ENCODE results near the gene CPLX1. TPM values are rescaled to one million over a fixed set of nuclear protein-coding genes. Genes with fewer than 3 reads are reported as not detected.
A peak's percentile ranks its signal among the peaks of the same experiment; 100 is the strongest.

The CPLX1 gene
- total RNA-seq, 8 experiments from 2014 or later, result 1.8 to 15.1 (median 5.4) TPM

DNA sequence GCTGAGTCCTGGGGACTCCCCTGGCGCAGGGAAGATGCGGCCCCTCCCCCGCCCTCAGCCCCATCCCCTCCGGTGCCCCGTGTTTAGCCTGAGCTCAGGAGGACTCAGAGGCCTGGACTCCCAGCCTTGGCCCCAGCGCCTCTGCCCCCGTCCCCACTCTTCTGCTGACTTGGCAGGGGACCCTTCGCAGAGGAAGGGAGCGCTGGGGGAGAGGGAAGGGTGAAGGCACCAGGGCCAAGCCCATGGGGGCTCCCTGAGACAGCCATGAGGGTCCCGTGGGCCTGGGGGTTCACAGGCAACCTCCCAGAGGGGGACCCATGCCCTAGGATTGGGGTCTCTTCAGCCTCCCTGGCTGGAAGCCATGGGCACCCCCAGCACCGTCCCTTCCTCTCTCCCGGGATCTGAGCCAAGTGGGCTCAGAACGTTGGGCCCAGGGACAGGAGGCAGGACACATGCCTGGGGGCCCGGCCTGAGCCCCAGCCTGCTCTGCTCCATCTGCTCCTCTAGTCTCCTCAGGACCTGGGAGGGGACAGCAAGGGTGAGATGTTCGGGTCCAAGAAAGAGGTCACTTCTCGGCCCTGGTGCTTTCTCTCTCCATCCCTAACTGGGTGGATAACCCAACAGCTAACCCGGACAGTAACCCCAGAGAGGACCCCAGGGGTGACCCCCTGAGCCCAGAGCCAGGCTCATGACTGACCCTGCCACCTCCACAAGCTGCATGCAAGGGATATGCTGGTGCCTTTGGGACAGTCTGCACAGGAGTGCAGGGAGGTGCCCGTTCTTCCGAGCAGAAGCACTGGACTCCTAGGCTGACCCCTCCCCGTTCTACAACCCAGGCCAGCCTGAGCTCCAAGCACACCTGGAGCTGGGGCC lies 1.5 kb upstream of the CPLX1 start:
- Histone ChIP-seq H3K27ac (peak overlapping the region in 1 of 2 donors; percentile 78), H3K4me3 (peak overlapping the region in 4 of 5 donors; percentile 30 to 41 (median 37)), H3K4me1 (replicated peaks in 1 of 2) (peaks cover 14 to 36% of the 10 kb centered on the region in 2 donors)
- ATAC-seq (replicated peaks in 6 of 8), result peak in 5 of 8 experiments; percentile 24 to 72 (median 59)
- 0 to 83% (median 68%) methylated on average over 1 to 3 of the region's 20 CpGs; no CpG with 5 or more reads in 6 of the 10 experiments for WGBS, 10 experiments
- in situ Hi-C loops (cut with MboI; ENCODE audit: low pct_unique_long_range_greater_than_20kb in 2 of 9, low sequenced_read_pairs in 9 of 9, unreplicated experiment in 9 of 9), result no loop called here

DNA sequence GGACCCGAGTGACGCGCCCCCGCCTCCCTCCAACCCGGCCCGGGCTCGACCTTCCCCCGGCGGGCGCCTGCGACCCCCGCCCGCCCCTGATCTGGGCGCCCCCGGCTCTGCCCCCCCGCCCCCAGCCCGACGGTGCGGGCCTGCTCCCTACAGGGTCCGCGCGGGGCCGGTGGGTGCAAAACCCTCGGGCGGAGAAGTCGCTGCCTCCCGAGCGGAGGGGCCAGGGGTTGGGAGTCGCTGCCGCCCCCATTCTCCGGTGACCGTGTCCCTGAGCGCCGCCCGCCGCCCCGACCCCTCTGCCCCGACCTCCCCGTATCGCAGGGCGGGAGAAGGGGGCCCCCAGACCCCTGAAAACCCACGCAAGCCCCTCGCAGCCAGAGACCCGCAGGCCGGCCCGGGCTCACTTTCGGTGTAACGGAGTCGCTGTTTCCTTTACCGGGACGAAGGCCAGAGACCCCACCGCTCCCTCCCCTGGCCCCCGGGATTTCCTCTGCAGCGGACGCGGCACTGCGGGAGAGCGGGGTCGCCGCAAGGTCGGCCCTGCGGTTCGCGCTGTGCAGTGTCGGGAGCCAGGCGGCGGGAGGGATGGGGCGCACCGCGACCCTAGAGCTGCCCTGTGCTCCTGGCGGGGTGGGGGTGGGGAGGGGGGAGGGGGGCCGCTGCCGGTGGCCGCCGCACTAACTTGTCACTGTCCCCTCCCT lies 729 bp upstream of the CPLX1 start:
- Histone ChIP-seq H3K4me3 (peak overlapping the region; percentile 30 to 41 (median 35)), H3K27ac (peak overlapping the region; percentile 31 to 81), H3K4me1 (replicated peaks in 1 of 2) (peaks cover 14 to 36% of the 10 kb centered on the region in 2 donors)
- in situ Hi-C loops (cut with MboI; ENCODE audit: low pct_unique_long_range_greater_than_20kb in 2 of 9, low sequenced_read_pairs in 9 of 9, unreplicated experiment in 9 of 9), result no loop called here
- 0% methylated on average over 9 of the region's 75 CpGs; no CpG with 5 or more reads in 9 of the 10 experiments for WGBS, 10 experiments
- peak in 5 of 8 experiments; percentile 45 to 76 (median 68) for ATAC-seq (replicated peaks in 6 of 8)

DNA sequence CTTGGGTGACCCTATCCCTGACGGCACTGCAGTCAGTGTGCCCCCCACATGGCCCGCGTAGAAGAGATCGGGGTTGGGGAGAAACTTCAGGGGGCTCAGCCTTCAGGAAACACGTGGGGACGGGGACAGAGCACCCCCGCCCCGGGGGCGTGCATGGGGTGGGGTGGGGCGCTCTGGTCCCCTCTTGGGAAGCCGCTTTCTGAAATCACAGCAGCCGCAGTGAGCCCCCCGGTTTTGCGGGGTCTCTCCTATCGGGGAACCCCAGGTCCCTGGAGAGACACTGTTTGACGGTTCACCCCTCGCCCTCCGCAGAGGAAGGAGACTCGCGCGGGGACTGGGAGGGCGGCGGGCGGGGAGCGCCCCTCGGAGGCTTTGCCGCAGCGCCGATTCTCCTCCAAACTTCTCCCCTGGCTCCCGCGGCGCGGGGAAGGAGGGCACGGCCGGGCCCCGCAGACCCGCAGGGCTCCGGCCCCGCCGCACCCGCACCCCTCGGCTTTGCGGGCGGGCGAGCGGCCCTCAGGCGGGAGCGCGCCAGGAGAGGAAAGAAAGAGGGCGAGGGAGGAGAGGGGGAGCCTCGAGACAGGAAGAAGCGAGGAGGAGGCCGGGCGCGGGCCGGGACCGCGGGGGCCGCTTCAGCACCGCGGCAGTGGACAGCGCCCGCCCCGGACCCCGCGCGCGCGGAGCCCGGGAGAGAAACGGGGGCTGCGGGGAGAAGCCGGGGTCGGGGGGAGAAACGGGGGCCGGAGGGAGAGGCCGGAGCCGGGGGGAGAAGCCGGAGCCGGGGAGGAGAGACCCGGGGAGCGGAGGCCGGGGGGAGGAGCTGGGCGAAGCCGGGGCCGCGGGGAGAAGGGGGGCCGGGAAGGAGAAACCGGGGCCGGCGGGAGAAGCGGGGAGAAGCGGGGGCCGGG lies 612 bp downstream of the CPLX1 start:
- Histone ChIP-seq H3K27ac (peak overlapping the region; percentile 49 to 53), H3K4me3 (peak overlapping the region; percentile 44 to 73 (median 63)), H3K4me1 (replicated peaks in 1 of 2) (peaks cover 13 to 35% of the 10 kb centered on the region in 2 donors)
- 5% methylated on average over 12 of the region's 94 CpGs; no CpG with 5 or more reads in 9 of the 10 experiments for WGBS, 10 experiments
- in situ Hi-C loops (cut with MboI; ENCODE audit: low pct_unique_long_range_greater_than_20kb in 2 of 9, low sequenced_read_pairs in 9 of 9, unreplicated experiment in 9 of 9), result no loop called here
- peak; percentile 15 to 72 (median 38) for ATAC-seq (replicated peaks in 6 of 8)

DNA sequence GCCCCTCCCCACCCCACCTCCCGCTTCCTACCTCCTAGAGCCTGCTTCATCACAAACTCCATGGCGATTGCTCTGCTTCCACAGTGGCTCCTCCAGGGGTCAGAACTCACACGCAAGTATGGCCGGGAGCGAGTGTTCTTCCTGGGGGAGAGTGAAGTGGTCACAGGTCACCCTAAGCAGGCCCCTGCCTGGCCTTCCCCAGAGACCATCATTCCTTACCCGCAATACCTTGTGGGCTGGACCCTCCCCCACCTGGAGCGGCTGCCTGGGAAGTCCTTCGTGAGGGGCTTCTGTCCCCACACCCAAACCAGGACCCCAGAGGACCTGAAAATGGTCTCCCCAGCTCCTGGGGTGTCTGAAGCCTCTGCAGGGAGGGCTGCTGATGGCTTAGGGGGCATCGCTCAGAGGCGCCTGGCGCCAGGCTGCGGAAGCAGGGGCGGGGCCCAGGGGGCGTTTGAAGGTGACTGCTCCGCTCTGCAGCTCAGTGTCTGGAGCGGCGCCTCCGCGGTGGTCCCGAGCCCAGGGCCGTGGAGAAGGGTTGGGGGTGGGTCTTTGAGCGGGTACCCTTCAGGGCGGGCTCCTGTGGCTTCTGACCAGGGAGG lies 1.4 kb downstream of the CPLX1 start:
- in situ Hi-C loops (cut with MboI; ENCODE audit: low pct_unique_long_range_greater_than_20kb in 2 of 9, low sequenced_read_pairs in 9 of 9, unreplicated experiment in 9 of 9), result no loop called here
- peak in 4 of 8 experiments; percentile 5 to 34 (median 16) for ATAC-seq (replicated peaks in 6 of 8)
- 35% methylated on average over 3 of the region's 23 CpGs; no CpG with 5 or more reads in 9 of the 10 experiments for WGBS, 10 experiments
- Histone ChIP-seq H3K4me3 (peak overlapping the region; percentile 44 to 73 (median 63)), H3K27ac (no peak overlapping the region), H3K4me1 (replicated peaks in 1 of 2) (peaks cover 9 to 28% of the 10 kb centered on the region in 2 donors)

DNA sequence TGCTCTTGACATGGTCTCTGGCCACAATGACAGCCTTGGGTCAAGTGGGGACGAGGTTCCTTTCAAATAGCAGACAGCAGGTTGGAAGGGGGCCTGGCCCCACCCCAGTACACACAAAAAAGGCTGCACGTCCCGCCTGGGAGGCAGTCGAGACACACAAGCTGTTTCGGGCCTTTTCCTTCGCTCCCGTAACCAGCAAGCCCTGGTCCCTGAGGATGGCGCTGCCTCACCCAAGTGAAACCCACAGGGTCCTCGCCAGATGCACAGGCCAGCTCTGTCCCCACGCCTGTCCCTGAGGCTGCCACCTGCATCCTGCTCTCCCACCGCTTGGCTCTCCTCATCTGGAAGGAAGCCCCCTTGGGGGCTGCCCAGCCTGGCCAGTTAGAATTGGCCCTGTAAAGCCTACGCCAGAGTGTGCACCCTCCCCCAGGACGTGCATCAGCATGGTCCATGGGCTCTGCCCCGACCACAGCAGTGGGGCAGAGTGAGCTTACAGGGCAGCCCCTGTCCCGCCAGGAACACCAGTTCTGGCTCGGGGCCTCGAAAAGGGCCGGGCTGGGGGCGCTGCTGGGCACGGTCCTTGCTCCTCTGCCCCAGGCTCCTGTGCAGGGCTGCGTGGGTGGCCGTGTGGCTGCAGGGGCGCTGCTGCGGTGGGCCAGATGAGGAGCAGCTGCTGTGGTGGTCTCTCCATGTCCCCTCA lies 2.0 kb downstream of the CPLX1 start:
- in situ Hi-C loops (cut with MboI; ENCODE audit: low pct_unique_long_range_greater_than_20kb in 2 of 9, low sequenced_read_pairs in 9 of 9, unreplicated experiment in 9 of 9), result no loop called here

DNA sequence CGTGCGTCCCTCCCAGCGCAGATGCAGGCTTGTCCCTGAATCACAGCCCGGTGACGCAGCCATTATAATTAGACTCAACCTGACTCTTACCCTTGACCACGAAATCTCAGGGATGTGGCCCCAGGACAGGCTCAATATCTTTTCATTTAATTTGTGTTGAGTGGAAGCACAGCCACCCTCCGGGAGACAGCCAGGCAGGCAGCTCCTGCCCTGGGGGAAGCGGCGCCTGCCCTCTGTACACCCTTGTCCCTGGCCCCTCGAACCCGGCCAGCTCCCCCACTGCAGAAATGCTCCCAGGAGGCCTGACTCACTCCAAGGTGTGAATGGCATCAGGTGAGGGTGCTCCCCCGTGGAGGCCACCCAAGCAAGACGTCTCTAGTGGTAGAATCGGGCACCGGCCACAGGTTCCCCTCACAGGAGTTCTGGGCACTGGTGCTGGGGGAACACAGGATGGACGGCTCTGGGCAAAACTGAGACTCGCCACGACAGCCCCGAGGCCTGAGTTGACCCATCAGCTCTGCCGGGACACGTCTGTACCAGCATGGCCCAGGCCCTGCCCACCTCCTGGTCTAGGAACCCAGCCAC lies 2.7 kb downstream of the CPLX1 start:
- Histone ChIP-seq H3K4me1 (replicated peaks in 1 of 2) (peaks cover 9 to 28% of the 10 kb centered on the region in 2 donors), H3K4me3 (no peak overlapping the region), H3K27ac (no peak overlapping the region)
- WGBS, 10 experiments, result 29 to 90% (median 60%) methylated on average over 1 to 5 of the region's 21 CpGs; no CpG with 5 or more reads in 4 of the 10 experiments
- no peak for ATAC-seq (replicated peaks in 6 of 8)
- in situ Hi-C loops (cut with MboI; ENCODE audit: low pct_unique_long_range_greater_than_20kb in 2 of 9, low sequenced_read_pairs in 9 of 9, unreplicated experiment in 9 of 9), result no loop called here

More for the DNA sequence above, 2.0 kb downstream of the CPLX1 start:
- Histone ChIP-seq H3K27ac (no peak overlapping the region), H3K4me1 (replicated peaks in 1 of 2) (peaks cover 9 to 28% of the 10 kb centered on the region in 2 donors), H3K4me3 (peak overlapping the region in 1 of 5 donors; percentile 63)
- WGBS, 10 experiments, result 24 to 70% (median 67%) methylated on average over 2 to 3 of the region's 24 CpGs; no CpG with 5 or more reads in 6 of the 10 experiments
- no peak for ATAC-seq (replicated peaks in 6 of 8)

DNA sequence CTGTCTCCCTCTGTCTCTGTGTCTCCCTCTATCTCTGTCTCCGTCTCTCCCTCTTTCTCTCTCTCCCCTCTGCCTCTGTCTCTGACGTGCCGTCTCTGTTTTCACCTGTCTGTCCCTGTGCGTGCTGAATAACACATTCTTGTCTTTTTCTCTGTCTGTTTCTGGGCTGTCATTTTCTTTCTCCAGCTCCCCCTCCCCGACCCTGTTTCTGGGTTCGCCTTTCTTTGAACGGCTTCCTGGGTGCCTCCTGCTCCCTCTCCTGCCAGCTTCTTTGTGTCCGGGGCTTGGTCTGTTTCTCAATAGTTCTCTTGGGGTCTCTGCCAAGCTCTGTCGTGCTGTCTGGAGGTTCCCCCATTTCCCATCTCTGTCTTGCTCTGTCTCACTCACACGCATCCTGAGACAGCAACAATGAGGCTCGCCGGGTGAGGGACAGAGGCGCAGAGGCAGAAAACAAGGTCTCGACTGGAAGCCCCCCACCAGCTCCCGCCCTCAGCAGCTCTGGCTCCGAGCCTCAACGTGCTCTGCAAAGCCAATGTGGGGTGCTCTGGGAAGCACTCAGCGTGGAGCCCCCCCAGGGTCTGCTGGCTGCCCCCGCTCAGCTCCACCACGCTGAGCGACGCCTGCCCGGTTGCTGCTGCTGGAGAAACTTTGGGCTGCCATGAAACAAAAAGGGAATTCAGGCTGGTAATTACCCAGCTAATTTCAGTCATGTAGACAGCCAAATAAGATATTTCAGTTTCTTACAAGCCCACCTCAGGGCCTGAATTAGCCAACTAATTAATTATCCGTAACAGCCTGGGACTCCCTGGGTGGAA lies 3.4 kb downstream of the CPLX1 start:
- no peak overlapping the region for H3K27ac ChIP-seq
- H3K4me1 ChIP-seq (replicated peaks in 1 of 2), result peaks cover 7 to 28% of the 10 kb centered on the region in 2 donors
- no peak overlapping the region for H3K4me3 ChIP-seq
- whole genome bisulfite sequencing, 10 experiments, result 10 to 80% (median 33%) methylated on average over 2 to 18 of the region's 24 CpGs
- no peak for ATAC-seq (replicated peaks in 6 of 8)
- in situ Hi-C loops (cut with MboI; ENCODE audit: low pct_unique_long_range_greater_than_20kb in 2 of 9, low sequenced_read_pairs in 9 of 9, unreplicated experiment in 9 of 9), result no loop called here

DNA sequence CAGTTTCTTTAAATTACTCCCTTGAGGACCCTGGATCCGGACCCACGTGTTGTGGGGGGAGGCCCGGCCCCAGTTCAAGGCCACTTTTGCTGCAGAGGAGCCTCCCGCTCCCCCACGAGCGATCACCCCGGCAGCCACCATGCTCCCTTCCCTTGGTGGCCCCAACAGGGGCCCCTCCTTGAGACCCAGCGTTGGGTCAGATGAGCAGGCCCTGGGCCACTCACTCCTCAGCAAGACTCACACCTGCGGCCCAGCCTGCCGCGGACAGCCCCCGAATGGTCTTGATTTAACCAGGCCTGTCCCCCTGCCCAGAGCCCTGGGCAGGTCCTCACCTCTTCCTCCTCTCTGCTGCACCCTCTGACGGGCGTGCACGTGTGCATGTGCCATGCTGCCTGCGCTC lies 4.3 kb downstream of the CPLX1 start:
- H3K4me3 ChIP-seq, result no peak overlapping the region
- WGBS, 10 experiments, result 15 to 86% (median 62%) methylated on average over 1 to 5 of the region's 16 CpGs; no CpG with 5 or more reads in 3 of the 10 experiments
- H3K27ac ChIP-seq, result no peak overlapping the region
- no peak for ATAC-seq (replicated peaks in 6 of 8)
- in situ Hi-C loops (cut with MboI; ENCODE audit: low pct_unique_long_range_greater_than_20kb in 2 of 9, low sequenced_read_pairs in 9 of 9, unreplicated experiment in 9 of 9), result no loop called here
- H3K4me1 ChIP-seq (replicated peaks in 1 of 2), result peaks cover 3 to 19% of the 10 kb centered on the region in 2 donors

DNA sequence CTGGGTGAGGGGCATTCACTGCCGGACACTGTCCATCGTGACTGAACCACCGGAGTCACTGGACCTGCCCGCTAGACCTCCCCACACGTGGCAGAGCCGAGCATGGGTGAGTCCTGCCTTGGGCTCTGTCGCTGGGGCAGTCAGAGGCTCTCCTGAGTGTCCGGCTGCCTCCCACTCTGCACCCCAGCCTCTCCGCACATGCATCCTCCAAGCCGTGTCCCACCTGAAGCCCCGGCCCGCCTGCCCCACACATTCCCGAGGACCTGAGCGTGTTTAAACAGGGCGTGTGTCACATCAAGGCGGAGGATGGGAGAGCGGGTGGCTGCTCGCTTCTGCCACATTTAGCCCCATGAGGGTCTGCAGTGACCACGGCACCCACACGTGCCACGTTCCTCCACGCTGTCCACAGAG lies 4.7 kb downstream of the CPLX1 start:
- Histone ChIP-seq H3K4me3 (no peak overlapping the region), H3K27ac (no peak overlapping the region), H3K4me1 (replicated peaks in 1 of 2) (peaks cover 3 to 18% of the 10 kb centered on the region in 2 donors)
- WGBS, 10 experiments, result 47 to 76% (median 70%) methylated on average over 4 to 8 of the region's 22 CpGs; no CpG with 5 or more reads in 7 of the 10 experiments
- in situ Hi-C loops (cut with MboI; ENCODE audit: low pct_unique_long_range_greater_than_20kb in 2 of 9, low sequenced_read_pairs in 9 of 9, unreplicated experiment in 9 of 9), result no loop called here
- ATAC-seq (replicated peaks in 6 of 8), result no peak

DNA sequence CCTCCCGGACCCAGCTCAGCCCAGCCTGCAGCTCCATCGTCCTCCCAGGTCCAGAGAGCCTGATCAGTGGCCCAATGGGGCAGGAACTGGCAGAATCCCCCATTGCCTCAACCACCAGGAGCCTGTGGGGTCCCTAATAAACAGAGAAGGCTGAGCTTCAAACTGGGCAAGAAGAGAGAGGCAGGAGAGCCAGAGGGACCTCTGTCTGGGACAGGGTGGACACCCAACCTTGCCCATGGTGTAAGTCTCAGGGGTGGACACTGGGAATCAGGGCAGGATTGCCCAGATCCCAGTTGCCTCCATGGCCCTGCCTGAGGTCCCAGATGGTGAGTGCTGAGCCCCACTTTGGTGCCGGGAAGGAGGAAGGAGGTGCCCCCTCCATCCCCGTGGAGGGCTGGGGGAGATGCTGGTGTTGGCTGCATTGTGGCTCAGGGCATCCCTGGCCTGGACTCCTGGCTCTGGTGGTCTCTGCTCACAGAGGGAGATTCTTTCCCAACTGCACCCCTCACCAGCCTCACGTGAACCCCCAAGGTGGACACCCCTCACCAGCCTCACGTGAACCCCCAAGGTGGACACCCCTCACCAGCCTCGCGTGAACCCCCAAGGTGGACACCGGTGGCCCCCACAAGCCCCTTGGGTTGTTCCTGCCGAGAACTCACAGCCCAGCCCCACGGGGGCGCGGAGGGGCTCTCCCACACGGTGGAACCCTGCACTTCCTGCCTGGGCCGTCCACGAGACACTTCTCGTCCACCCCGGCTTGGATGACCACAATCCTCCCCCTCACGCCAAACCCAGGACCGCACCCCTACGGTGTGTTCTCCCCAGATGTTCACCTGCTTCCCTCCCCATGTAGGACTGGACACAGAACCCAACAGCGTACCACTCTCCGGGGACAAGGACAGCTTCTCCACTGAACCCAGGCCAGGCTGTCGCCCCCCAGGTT lies 5.4 kb downstream of the CPLX1 start:
- in situ Hi-C loops (cut with MboI; ENCODE audit: low pct_unique_long_range_greater_than_20kb in 2 of 9, low sequenced_read_pairs in 9 of 9, unreplicated experiment in 9 of 9), result no loop called here
- Histone ChIP-seq H3K4me3 (no peak overlapping the region), H3K4me1 (replicated peaks in 1 of 2) (peaks cover 3 to 18% of the 10 kb centered on the region in 2 donors), H3K27ac (no peak overlapping the region)
- no peak for ATAC-seq (replicated peaks in 6 of 8)
- 0 to 100% (median 46%) methylated on average over 1 to 11 of the region's 24 CpGs; no CpG with 5 or more reads in 4 of the 10 experiments for WGBS, 10 experiments
